Stimulated activated CD4-positive, alpha-beta T cell treated with anti-CD3 and anti-CD28 coated beads, TNF-alpha, amount 100 ng/mL, for 1 hour (primary cell): ENCODE measurements around the gene NFE2L3.
"Not testable (repeated sequence)": the region's sequence is repeated elsewhere in the genome, so short reads cannot be mapped to it uniquely, and the experiment has no call there.

Source experiments
- DNase-seq, 3 donors: peaks; one replicate each; pipeline ENCODE4 v3.0.0-alpha.2; 2020; ENCODE audit warnings: low read depth in 3 of 3, low spot score in 1 of 3

Gene NFE2L3

GRCh38 chr7:26151953-26152781, at the start of gene NFE2L3:
TSS of gene NFE2L3 (plus strand) at chr7:26152198. CDS start at chr7:26152499, 301 bp downstream.
- DNase-seq = peak; percentile 45 to 76 (median 63)

GRCh38 chr7:26103596-26103995, 48.4 kb upstream of the NFE2L3 start:
- DNase-seq = no peak

- DNase-seq = no peak
Measured at GRCh38 chr7:26105236-26105635, 46.8 kb upstream of the NFE2L3 start.

GRCh38 chr7:26105931-26106330, 46.1 kb upstream of the NFE2L3 start:
- no peak for DNase-seq

- no peak for DNase-seq
Measured at GRCh38 chr7:26112203-26112740, 39.7 kb upstream of the NFE2L3 start.

- no peak for DNase-seq
Measured at GRCh38 chr7:26115650-26116049, 36.3 kb upstream of the NFE2L3 start.

GRCh38 chr7:26117142-26117807, 34.7 kb upstream of the NFE2L3 start:
- no peak for DNase-seq

- DNase-seq = no peak
Measured at GRCh38 chr7:26117970-26118369, 34.0 kb upstream of the NFE2L3 start.

GRCh38 chr7:26122745-26123144, 29.3 kb upstream of the NFE2L3 start:
- DNase-seq = no peak

GRCh38 chr7:26124775-26125174, 27.2 kb upstream of the NFE2L3 start:
- not testable (repeated sequence) for DNase-seq

- no peak for DNase-seq
Measured at GRCh38 chr7:26127411-26127810, 24.6 kb upstream of the NFE2L3 start.

GRCh38 chr7:26131056-26131589, 20.9 kb upstream of the NFE2L3 start:
- DNase-seq = no peak

- no peak for DNase-seq
Measured at GRCh38 chr7:26135076-26135475, 16.9 kb upstream of the NFE2L3 start.

- DNase-seq = no peak
Measured at GRCh38 chr7:26135551-26135950, 16.4 kb upstream of the NFE2L3 start.

- DNase-seq = no peak
Measured at GRCh38 chr7:26136831-26137230, 15.2 kb upstream of the NFE2L3 start.

GRCh38 chr7:26140380-26140779, 11.6 kb upstream of the NFE2L3 start:
- DNase-seq = no peak

- no peak for DNase-seq
Measured at GRCh38 chr7:26141077-26141476, 10.9 kb upstream of the NFE2L3 start.

GRCh38 chr7:26143298-26144048, 8.5 kb upstream of the NFE2L3 start:
- no peak for DNase-seq

- no peak for DNase-seq
Measured at GRCh38 chr7:26144184-26145080, 7.6 kb upstream of the NFE2L3 start.

- DNase-seq = no peak
Measured at GRCh38 chr7:26145238-26145637, 6.8 kb upstream of the NFE2L3 start.
